ENCODE measurements around the gene VPS13A.

DNA sequence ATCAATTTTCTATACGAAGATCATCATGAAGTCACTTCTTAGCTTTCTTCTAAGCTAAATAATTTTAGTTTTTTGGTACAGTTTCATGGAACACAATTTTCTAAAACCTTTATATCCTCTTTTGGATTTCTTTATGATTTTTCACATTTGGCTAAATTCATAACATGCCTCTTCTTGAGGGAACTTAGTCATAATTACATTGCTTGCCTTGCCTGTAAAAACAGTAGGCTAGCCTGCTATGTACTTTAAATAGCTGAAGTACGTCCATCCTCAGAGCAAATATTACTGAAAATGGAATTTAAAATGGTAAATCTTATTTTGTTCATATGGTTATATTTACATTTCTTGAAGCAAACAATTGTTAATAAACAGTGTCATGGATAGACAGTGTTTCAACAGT lies 225.0 kb downstream of the VPS13A start:
- TF ChIP-seq, protein P1, sequence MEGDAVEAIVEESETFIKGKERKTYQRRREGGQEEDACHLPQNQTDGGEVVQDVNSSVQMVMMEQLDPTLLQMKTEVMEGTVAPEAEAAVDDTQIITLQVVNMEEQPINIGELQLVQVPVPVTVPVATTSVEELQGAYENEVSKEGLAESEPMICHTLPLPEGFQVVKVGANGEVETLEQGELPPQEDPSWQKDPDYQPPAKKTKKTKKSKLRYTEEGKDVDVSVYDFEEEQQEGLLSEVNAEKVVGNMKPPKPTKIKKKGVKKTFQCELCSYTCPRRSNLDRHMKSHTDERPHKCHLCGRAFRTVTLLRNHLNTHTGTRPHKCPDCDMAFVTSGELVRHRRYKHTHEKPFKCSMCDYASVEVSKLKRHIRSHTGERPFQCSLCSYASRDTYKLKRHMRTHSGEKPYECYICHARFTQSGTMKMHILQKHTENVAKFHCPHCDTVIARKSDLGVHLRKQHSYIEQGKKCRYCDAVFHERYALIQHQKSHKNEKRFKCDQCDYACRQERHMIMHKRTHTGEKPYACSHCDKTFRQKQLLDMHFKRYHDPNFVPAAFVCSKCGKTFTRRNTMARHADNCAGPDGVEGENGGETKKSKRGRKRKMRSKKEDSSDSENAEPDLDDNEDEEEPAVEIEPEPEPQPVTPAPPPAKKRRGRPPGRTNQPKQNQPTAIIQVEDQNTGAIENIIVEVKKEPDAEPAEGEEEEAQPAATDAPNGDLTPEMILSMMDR (IDR thresholded peaks at IDR 0.05): no peak
- TF ChIP-seq ZFX (IDR thresholded peaks at IDR 0.05; ENCODE audit: borderline replicate concordance): no peak
